NCI-H446 (cell line): ENCODE measurements around the gene AFF2.

ENCODE experiments used
- DNase-seq, 2 experiments: peaks; one replicate each; lab custom pipeline; 2025; lab: John Stamatoyannopoulos, UW

The AFF2 gene

GRCh38 chrX:148536961-148537360 is 36.5 kb downstream of the AFF2 start:
- DNase-seq: no peak

- DNase-seq: no peak
These were observed 37.3 kb downstream of the AFF2 start for GRCh38 chrX:148537556-148538182.

GRCh38 chrX:148538582-148538981 is 38.2 kb downstream of the AFF2 start:
- DNase-seq: no peak

GRCh38 chrX:148540114-148540513 is 39.7 kb downstream of the AFF2 start:
- DNase-seq: no peak

- no peak for DNase-seq
These were observed 40.5 kb downstream of the AFF2 start for GRCh38 chrX:148540671-148541583.

- no peak for DNase-seq
These were observed 41.1 kb downstream of the AFF2 start for GRCh38 chrX:148541584-148541940.

GRCh38 chrX:148542481-148543255 is 42.3 kb downstream of the AFF2 start:
- DNase-seq: no peak

- no peak for DNase-seq
These were observed 52.4 kb downstream of the AFF2 start for GRCh38 chrX:148552775-148553174.

GRCh38 chrX:148555101-148555500 is 54.7 kb downstream of the AFF2 start:
- DNase-seq: no peak

GRCh38 chrX:148555571-148556243 is 55.3 kb downstream of the AFF2 start:
- DNase-seq: no peak

- DNase-seq: no peak
These were observed 56.1 kb downstream of the AFF2 start for GRCh38 chrX:148556498-148556897.

GRCh38 chrX:148562846-148563245 is 62.4 kb downstream of the AFF2 start:
- DNase-seq: no peak

- DNase-seq: no peak
These were observed 66.8 kb downstream of the AFF2 start for GRCh38 chrX:148567229-148567628.

- DNase-seq: no peak
These were observed 67.4 kb downstream of the AFF2 start for GRCh38 chrX:148567779-148568178.

- no peak for DNase-seq
These were observed 68.3 kb downstream of the AFF2 start for GRCh38 chrX:148568763-148569162.

- no peak for DNase-seq
These were observed 71.9 kb downstream of the AFF2 start for GRCh38 chrX:148572337-148572736.

- DNase-seq: no peak
These were observed 72.7 kb downstream of the AFF2 start for GRCh38 chrX:148573119-148573518.

- no peak for DNase-seq
These were observed 74.0 kb downstream of the AFF2 start for GRCh38 chrX:148574237-148574973.

GRCh38 chrX:148576396-148576795 is 76.0 kb downstream of the AFF2 start:
- no peak for DNase-seq

- DNase-seq: no peak
These were observed 77.3 kb downstream of the AFF2 start for GRCh38 chrX:148577741-148578140.

GRCh38 chrX:148580016-148580415 is 79.6 kb downstream of the AFF2 start:
- no peak for DNase-seq
